Karpas-422 (cell line): ENCODE measurements around the gene RHOF. TPM values are rescaled to one million over a fixed set of nuclear protein-coding genes. Genes with fewer than 3 reads are reported as not detected.
"Not testable (repeated sequence)": the region's sequence is repeated elsewhere in the genome, so short reads cannot be mapped to it uniquely, and the experiment has no call there.

ENCODE experiments used
- DNase-seq: peaks from one replicate; pipeline ENCODE4 v3.0.0-alpha.2; 2015
- H2AFZ ChIP-seq: fragments of 200-600 bp; sonication (generic); 2 replicates; pipeline ENCODE4 v1.6.1; 2014; ENCODE audit warnings: antibody characterized with exemption, low read length, mixed read lengths
- H3K27ac ChIP-seq: fragments of 200-600 bp; sonication (generic); 2 replicates; pipeline ENCODE4 v1.5.1; 2014; ENCODE audit warnings: mild to moderate bottlenecking, low read length, moderate library complexity
- H3K27me3 ChIP-seq: fragments of 200-600 bp; sonication (generic); 2 replicates; pipeline ENCODE4 v1.6.1; 2014; ENCODE audit warnings: low read length, mixed read lengths
- H3K36me3 ChIP-seq: fragments of 200-600 bp; sonication (generic); 2 replicates; pipeline ENCODE4 v1.6.1; 2014; ENCODE audit warnings: low read length, mixed read lengths; ENCODE audit not compliant: insufficient read depth
- H3K4me1 ChIP-seq: fragments of 200-600 bp; sonication (generic); 2 replicates; pipeline ENCODE4 v1.6.1; 2014; ENCODE audit warnings: mild to moderate bottlenecking, low read length, mixed read lengths
- H3K4me2 ChIP-seq: fragments of 200-600 bp; sonication (generic); 2 replicates; pipeline ENCODE4 v1.6.1; 2014; ENCODE audit warnings: low read length, low read depth, mild to moderate bottlenecking; ENCODE audit not compliant: poor library complexity, severe bottlenecking
- H3K4me3 ChIP-seq: fragments of 200-600 bp; sonication (generic); 2 replicates; pipeline ENCODE4 v1.5.1; 2014; ENCODE audit warnings: mild to moderate bottlenecking, antibody characterized with exemption, low read length, mixed read lengths
- H3K79me2 ChIP-seq: fragments of 200-600 bp; sonication (generic); 2 replicates; pipeline ENCODE4 v1.6.1; 2014; ENCODE audit warnings: mild to moderate bottlenecking, low read length, mixed read lengths
- H3K9ac ChIP-seq: fragments of 200-600 bp; sonication (generic); 2 replicates; pipeline ENCODE4 v1.6.0; 2014; ENCODE audit warnings: low read length
- H3K9me2 ChIP-seq: fragments of 200-600 bp; sonication (generic), shearing (Covaris generic); replicated peaks from 2 replicates; pipeline ENCODE4 v1.6.0; 2014; ENCODE audit warnings: mild to moderate bottlenecking, low read length, moderate library complexity; ENCODE audit not compliant: insufficient read depth
- H3K9me3 ChIP-seq: fragments of 300-700, 200-600 bp; sonication (generic); 2 replicates; pipeline ENCODE4 v1.6.1; 2014; ENCODE audit warnings: low read length, mixed read lengths
- H4K20me1 ChIP-seq: fragments of 200-600 bp; sonication (generic); 2 replicates; pipeline ENCODE4 v1.6.1; 2014; ENCODE audit warnings: mild to moderate bottlenecking, antibody characterized with exemption, low read length, low read depth; ENCODE audit not compliant: insufficient read depth
- total RNA-seq: library from RNA; depleted of rRNA; stranded (reverse); fragments of >200 nt; shearing (Covaris generic); gene quantifications from 2 replicates; pipeline ENCODE4 v1.2.3, GENCODE V29; 2014; ENCODE audit warnings: low replicate concordance

Gene RHOF
- total RNA-seq, 1 experiment from 2014 or later: 7.2 TPM

DNA sequence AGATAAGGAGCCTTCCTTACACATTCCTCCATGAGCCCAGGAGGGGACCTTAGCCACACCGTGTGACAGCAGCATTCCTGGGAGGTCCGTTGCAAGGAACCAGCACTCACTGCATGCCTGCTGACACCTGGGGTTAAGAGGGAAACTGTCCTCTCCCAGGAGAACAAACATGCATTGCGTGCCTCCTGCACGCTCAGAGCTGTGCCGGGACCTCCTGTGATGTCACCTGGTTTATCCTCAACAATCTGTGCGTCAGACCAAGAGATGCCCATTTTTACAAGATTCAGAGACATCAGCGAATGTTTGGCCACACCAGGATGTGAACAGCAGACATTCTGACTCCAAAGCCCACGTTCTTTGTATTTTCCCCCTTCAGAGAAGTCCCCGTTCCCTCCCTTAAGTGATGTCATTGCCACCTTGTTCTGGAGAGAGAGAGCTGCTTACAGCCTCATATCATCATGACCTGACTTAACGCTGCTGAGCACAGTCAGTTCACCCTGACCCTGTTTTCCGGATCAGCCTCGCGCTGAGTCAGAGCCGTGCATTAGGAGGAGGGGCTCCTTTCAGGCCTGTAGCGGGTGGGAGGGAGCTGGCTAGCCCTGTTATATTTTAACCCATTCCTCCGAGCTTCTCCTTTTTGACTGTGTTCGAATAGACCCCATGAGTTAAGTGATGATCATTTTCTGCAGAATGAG, 44.8 kb downstream of the RHOF start:
- H3K4me2 ChIP-seq: no peak overlapping the region

DNA sequence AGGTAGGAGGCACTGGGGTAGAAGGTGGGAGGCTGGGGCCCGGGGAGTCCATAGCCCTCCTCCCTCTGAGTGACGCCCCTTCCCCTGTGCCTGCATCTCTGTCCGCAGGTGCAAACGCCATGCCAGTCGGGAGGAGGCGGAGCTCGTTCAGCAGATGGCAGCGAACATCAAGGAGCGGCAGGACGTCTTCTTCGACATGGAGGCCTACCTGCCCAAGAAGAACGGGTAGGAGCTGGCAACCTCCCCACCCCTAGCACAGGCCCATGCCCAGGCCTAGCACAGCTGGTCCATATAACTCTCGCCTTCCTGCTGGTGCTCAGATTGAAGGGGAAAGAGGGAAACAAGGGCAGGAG, 45.3 kb downstream of the RHOF start:
- H2AFZ ChIP-seq: no peak overlapping the region
- no peak overlapping the region for H3K9ac ChIP-seq
- no peaks in the 10 kb centered on the region; the same call in 1 of the 2 replicates for H3K36me3 ChIP-seq
- H3K79me2 ChIP-seq: no peaks in the 10 kb centered on the region
- no peaks in the 10 kb centered on the region for H3K27me3 ChIP-seq
- H3K27ac ChIP-seq: no peak overlapping the region
- H3K4me3 ChIP-seq: no peak overlapping the region
- H3K4me2 ChIP-seq: no peak overlapping the region
- no peak for DNase-seq
- no peaks in the 10 kb centered on the region for H3K9me2 ChIP-seq
- H4K20me1 ChIP-seq: no peaks in the 10 kb centered on the region
- H3K4me1 ChIP-seq: no peaks in the 10 kb centered on the region
- H3K9me3 ChIP-seq: no peaks in the 10 kb centered on the region

More for the DNA sequence above, 44.8 kb downstream of the RHOF start:
- no peaks in the 10 kb centered on the region for H3K9me2 ChIP-seq
- no peaks in the 10 kb centered on the region for H3K9me3 ChIP-seq
- no peaks in the 10 kb centered on the region for H4K20me1 ChIP-seq
- no peak overlapping the region for H3K9ac ChIP-seq
- H3K27me3 ChIP-seq: no peaks in the 10 kb centered on the region
- H3K79me2 ChIP-seq: no peaks in the 10 kb centered on the region
- H3K4me1 ChIP-seq: no peaks in the 10 kb centered on the region
- peak; percentile 52 for DNase-seq
- no peak overlapping the region for H2AFZ ChIP-seq
- H3K27ac ChIP-seq: no peak overlapping the region
- no peak overlapping the region for H3K4me3 ChIP-seq
- no peaks in the 10 kb centered on the region; the same call in 1 of the 2 replicates for H3K36me3 ChIP-seq

DNA sequence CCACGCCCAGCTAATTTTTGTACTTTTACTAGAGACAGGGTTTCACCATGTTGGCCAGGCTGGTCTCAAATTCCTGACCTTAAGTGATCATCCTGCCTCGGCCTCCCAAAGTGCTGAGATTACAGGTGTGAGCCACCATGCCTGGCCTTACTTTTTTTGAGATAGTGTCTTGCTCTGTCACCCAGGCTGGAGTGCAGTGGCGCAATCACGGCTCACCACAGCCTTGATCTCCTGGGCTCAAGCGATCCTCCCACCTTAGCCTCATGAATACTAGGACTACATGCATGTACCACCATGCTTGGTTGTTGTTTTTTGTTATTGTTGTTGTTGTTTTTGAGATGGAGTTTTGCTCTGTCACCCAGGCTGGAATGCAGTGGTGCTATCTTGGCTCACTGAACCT, 47.9 kb downstream of the RHOF start:
- not testable (repeated sequence) for H2AFZ ChIP-seq, H3K36me3 ChIP-seq, DNase-seq, H4K20me1 ChIP-seq, H3K9ac ChIP-seq, H3K79me2 ChIP-seq, H3K4me3 ChIP-seq, H3K4me1 ChIP-seq, H3K4me2 ChIP-seq, H3K9me2 ChIP-seq, H3K27me3 ChIP-seq, H3K27ac ChIP-seq, H3K9me3 ChIP-seq

DNA sequence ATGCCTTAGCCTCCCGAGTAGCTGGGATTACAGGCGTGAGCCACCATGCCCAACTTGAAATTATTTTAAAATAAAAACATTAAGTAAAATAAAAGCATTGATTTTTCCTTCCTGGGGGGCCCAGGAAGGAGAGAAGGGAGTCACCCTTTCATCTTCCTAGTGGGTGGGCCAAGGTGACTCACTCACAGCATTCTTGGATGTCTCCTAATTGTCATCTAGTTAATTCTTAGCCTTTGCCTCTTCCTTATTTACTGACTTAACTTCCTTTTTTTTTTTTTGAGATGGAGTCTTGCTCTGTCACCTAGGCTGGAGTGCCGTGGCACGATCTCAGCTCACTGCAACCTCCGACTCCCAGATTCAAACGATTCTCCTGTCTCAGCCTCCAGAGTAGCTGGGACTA, 51.7 kb downstream of the RHOF start:
- no peak for DNase-seq
- Histone ChIP-seq H3K4me2 (no peak overlapping the region), H3K9me3 (no peaks in the 10 kb centered on the region), H3K4me3 (no peak overlapping the region), H4K20me1 (no peaks in the 10 kb centered on the region), H3K79me2 (peaks cover 20% of the 10 kb centered on the region), H2AFZ (no peak overlapping the region), H3K4me1 (0 out of 2 replicates have a peak, but pooled peaks cover 4% of the 10 kb centered on the region), H3K27me3 (no peaks in the 10 kb centered on the region), H3K36me3 (no peaks in the 10 kb centered on the region), H3K9me2 (no peaks in the 10 kb centered on the region), H3K9ac (no peak overlapping the region), H3K27ac (no peak overlapping the region)

DNA sequence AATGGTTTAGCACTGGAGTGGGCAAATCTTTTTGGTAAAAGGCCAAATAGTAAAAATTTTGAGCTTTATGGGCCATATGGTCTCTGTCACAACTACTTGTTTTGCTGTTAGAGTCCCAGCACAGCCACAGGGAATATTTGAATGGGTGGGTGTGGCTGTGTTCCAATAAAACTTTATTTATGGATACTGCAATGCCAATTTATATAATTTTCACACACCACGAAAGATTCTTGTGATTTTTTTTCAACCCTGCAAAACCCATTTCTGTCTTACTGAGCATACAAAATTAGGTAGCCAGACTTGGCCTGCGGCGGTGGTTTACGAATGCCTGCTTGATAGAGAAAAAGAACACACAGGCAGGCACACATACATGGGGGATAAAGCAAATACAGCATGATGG, 52.6 kb downstream of the RHOF start:
- no peaks in the 10 kb centered on the region for H3K36me3 ChIP-seq
- H3K4me1 ChIP-seq: 0 out of 2 replicates have a peak, but pooled peaks cover 4% of the 10 kb centered on the region

DNA sequence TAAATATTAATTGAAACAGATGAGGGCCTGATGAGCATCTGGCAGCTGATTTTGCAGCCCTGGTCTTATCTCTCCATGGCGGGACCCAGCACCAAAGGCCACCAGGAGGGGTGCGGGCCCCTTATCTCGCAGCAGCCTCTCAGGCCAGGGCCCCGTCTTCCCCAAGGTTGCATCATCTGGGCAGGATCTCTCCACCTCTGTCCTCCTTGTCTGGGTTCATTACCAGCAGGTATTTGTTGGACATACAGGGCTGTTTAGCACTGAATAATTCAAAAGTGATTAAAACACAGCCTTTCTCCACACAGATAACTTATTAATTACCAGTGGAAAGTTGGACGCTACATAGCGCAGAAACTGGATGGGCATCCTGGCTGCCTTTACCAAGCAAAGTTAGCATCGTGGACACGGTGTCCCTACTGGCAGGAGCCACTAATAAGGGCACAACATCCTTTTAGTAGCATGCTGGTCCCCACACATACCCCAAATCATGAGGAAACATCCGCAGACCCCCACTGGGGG, 55.1 kb downstream of the RHOF start:
- Histone ChIP-seq H3K9ac (no peak overlapping the region), H3K36me3 (no peaks in the 10 kb centered on the region), H3K9me3 (no peaks in the 10 kb centered on the region), H3K79me2 (peaks cover 26% of the 10 kb centered on the region), H3K4me2 (no peak overlapping the region), H3K27ac (no peak overlapping the region), H2AFZ (no peak overlapping the region), H4K20me1 (no peaks in the 10 kb centered on the region), H3K27me3 (no peaks in the 10 kb centered on the region), H3K4me1 (0 out of 2 replicates have a peak, but pooled peaks cover 4% of the 10 kb centered on the region), H3K9me2 (no peaks in the 10 kb centered on the region), H3K4me3 (no peak overlapping the region)
- DNase-seq: no peak

More for the DNA sequence above, 52.6 kb downstream of the RHOF start:
- Histone ChIP-seq H3K27me3 (no peaks in the 10 kb centered on the region), H3K9me3 (no peaks in the 10 kb centered on the region), H4K20me1 (no peaks in the 10 kb centered on the region), H2AFZ (no peak overlapping the region), H3K9me2 (no peaks in the 10 kb centered on the region), H3K27ac (no peak overlapping the region), H3K4me2 (no peak overlapping the region), H3K79me2 (peaks cover 22% of the 10 kb centered on the region), H3K4me3 (no peak overlapping the region), H3K9ac (no peak overlapping the region)
- no peak for DNase-seq

DNA sequence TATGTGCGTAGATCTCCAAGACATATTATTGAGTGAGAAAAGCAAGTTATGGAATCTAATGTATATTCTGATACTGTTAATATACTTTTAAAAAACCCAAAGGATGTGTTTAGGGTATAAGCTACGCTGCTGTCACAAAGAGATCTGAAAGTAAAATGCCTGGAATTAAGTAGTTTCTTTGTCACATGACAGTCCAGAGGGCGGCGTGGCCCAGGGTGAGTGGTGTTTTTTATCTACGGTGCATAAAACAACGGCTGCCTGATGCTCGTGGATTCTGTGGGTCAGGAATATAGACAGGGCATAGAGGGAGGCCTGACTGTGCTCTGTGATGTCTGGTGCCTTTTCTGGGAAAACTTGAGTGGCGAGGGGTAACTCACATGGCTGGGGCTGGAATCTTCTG, 59.6 kb downstream of the RHOF start:
- Histone ChIP-seq H3K4me1 (0 out of 2 replicates have a peak, but pooled peaks cover 4% of the 10 kb centered on the region), H3K27ac (no peak overlapping the region), H3K4me2 (no peak overlapping the region), H2AFZ (no peak overlapping the region), H3K4me3 (no peak overlapping the region), H3K79me2 (peaks cover 30% of the 10 kb centered on the region), H3K9me2 (no peaks in the 10 kb centered on the region), H3K36me3 (no peaks in the 10 kb centered on the region), H3K9ac (no peak overlapping the region), H3K9me3 (no peaks in the 10 kb centered on the region), H3K27me3 (no peaks in the 10 kb centered on the region), H4K20me1 (no peaks in the 10 kb centered on the region)
- DNase-seq: no peak

DNA sequence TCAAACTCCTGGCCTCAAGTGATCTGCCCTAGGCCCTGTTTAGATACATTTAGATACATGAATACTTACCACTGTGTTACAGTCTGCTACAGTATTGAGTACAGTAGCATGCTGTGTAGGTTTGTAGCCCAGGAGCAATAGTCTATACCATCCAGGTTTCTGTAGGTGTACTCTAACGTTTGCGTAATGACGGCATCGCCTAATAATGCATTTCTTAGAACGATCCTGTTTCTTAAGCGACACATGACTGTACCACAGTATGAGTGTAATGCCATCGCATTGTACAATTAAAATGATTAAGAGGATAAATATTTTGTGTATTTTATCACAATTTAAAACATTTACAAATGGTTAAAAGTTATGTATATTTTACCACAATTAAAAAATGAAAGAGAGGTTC, 62.0 kb downstream of the RHOF start:
- H4K20me1 ChIP-seq: no peaks in the 10 kb centered on the region

More for the DNA sequence above, 62.0 kb downstream of the RHOF start:
- H2AFZ ChIP-seq: no peak overlapping the region
- H3K27ac ChIP-seq: no peak overlapping the region
- no peaks in the 10 kb centered on the region for H3K36me3 ChIP-seq
- H3K4me2 ChIP-seq: no peak overlapping the region
- no peak overlapping the region for H3K9ac ChIP-seq
- no peak overlapping the region for H3K4me3 ChIP-seq
- no peaks in the 10 kb centered on the region for H3K4me1 ChIP-seq
- no peaks in the 10 kb centered on the region for H3K9me3 ChIP-seq
- no peaks in the 10 kb centered on the region for H3K27me3 ChIP-seq
- DNase-seq: no peak
- no peaks in the 10 kb centered on the region for H3K9me2 ChIP-seq
- H3K79me2 ChIP-seq: peaks cover 22% of the 10 kb centered on the region
